K562 (cell line): ENCODE measurements around the gene CD248. TPM values are rescaled to one million over a fixed set of nuclear protein-coding genes. Genes with fewer than 3 reads are reported as not detected.

Experiments used
- ATAC-seq: fragments of 200-7000 bp; cut with Tn5 transposase; 3 replicates; pipeline ENCODE4 v1.9.1; 2020; ENCODE audit warnings: moderate library complexity
- BruUV-seq: library from RNA; stranded (reverse); fragments of 400-500 nt; replicated peaks from 2 replicates; lab custom pipeline; 2021; lab: Mats Ljungman, UMichigan
- CTCF ChIA-PET: fragments of 300-600 bp; formaldehyde crosslinking; extraction: SDS; loops from one replicate; lab custom pipeline; 2021; ENCODE audit warnings: low intra/inter-chr PET ratio; lab: Yijun Ruan, JAX
- POLR2A ChIA-PET: fragments of 300-600, 350-650 bp; sonication (Branson Sonifier 250); formaldehyde crosslinking; extraction: SDS; loops from one replicate; lab custom pipeline; 2021; ENCODE audit warnings: antibody characterized with exemption, inconsistent platforms; lab: Yijun Ruan, JAX
- DNase-seq, 4 experiments: peaks; one replicate each; pipeline versions ENCODE4 v3.0.0 to v3.0.0-alpha.2; 2011 to 2018; ENCODE audit warnings: low spot score in 3 of 4, mixed read lengths in 3 of 4; ENCODE audit errors: extremely low read depth in 1 of 4
- FAIRE-seq: peaks from 2 replicates; lab custom pipeline; 2011; peaks lifted over from hg19 to GRCh38; lab: Jason Lieb, UNC
- H2AFZ ChIP-seq: 2 replicates; pipeline ENCODE4 v1.6.0; 2011; ENCODE audit warnings: low read depth, low read length, control low read depth, inconsistent platforms
- H3K27ac ChIP-seq: fragments of 200-600 bp; 3 replicates; pipeline ENCODE4 v1.8.0; 2011; ENCODE audit warnings: low read depth, mild to moderate bottlenecking, control low read depth, inconsistent platforms, low read length, moderate library complexity, mixed read lengths; ENCODE audit errors: extremely low read depth
- H3K27me3 ChIP-seq, 2 experiments: fragments of 300-600 bp in 1 of 2; 2 replicates in 1 of 2; 3 replicates in 1 of 2; pipeline versions ENCODE4 v1.6.0 to v1.8.0; 2011; ENCODE audit warnings: inconsistent platforms in 2 of 2, low read length in 2 of 2, mild to moderate bottlenecking in 1 of 2, mixed read lengths in 1 of 2, moderate library complexity in 1 of 2; ENCODE audit not compliant: control insufficient read depth in 2 of 2, insufficient read depth in 2 of 2
- H3K36me3 ChIP-seq: fragments of 300-600 bp; 3 replicates; pipeline ENCODE4 v1.8.0; 2011; ENCODE audit warnings: mild to moderate bottlenecking, low read length, inconsistent platforms; ENCODE audit not compliant: control insufficient read depth, insufficient read depth
- H3K4me1 ChIP-seq, 2 experiments: fragments of 200-600 bp in 1 of 2; replicated peaks in 1 of 2; 2 replicates in 1 of 2; 3 replicates in 1 of 2; pipeline versions ENCODE4 v1.5.1 to v1.8.0; 2011; ENCODE audit warnings: inconsistent platforms in 2 of 2, low read length in 2 of 2, mild to moderate bottlenecking in 1 of 2, mixed read lengths in 1 of 2, moderate library complexity in 1 of 2; ENCODE audit not compliant: control insufficient read depth in 2 of 2, insufficient read depth in 2 of 2
- H3K4me2 ChIP-seq: 2 replicates; pipeline ENCODE4 v1.6.1; 2011; ENCODE audit warnings: low read length, control low read depth, inconsistent platforms, mixed read lengths; ENCODE audit not compliant: insufficient read depth
- H3K4me3 ChIP-seq: fragments of 200-600 bp; sonication (generic), shearing (Covaris generic); 2 replicates; pipeline ENCODE4 v1.5.1; 2016; ENCODE audit warnings: control low read depth, inconsistent platforms
- H3K79me2 ChIP-seq: fragments of 200-600 bp; 3 replicates; pipeline ENCODE4 v1.8.0; 2011; ENCODE audit warnings: low read length, inconsistent platforms; ENCODE audit not compliant: control insufficient read depth, insufficient read depth
- H3K9ac ChIP-seq, 2 experiments: 2 replicates each; pipeline versions ENCODE4 v1.6.0 to v1.6.1; 2011; ENCODE audit warnings: low read depth in 2 of 2, low read length in 2 of 2, control low read depth in 1 of 2, inconsistent platforms in 1 of 2, mild to moderate bottlenecking in 1 of 2, mixed read lengths in 1 of 2; ENCODE audit not compliant: insufficient read depth in 1 of 2
- H3K9me1 ChIP-seq: one replicate; pipeline ENCODE4 v1.6.0; 2011; ENCODE audit warnings: inconsistent platforms, mild to moderate bottlenecking, low read length, moderate library complexity; ENCODE audit not compliant: control insufficient read depth, insufficient read depth
- H3K9me3 ChIP-seq: replicated peaks from 2 replicates; pipeline ENCODE4 v1.5.1; 2011; ENCODE audit warnings: low read depth, low read length, inconsistent platforms; ENCODE audit not compliant: control insufficient read depth, insufficient read depth
- H4K20me1 ChIP-seq: replicated peaks from 2 replicates; pipeline ENCODE4 v1.6.1; 2011; ENCODE audit warnings: low read length, inconsistent platforms, mixed read lengths; ENCODE audit not compliant: control insufficient read depth, insufficient read depth
- CHCHD3 ChIP-seq: fragments of 250-450 bp; sonication (Bioruptor Pico); IDR thresholded peaks from 2 replicates; pipeline ENCODE4 v2.1.2; 2022; ENCODE audit warnings: mild to moderate bottlenecking
- HNRNPUL1 ChIP-seq: fragments of 200-400 bp; formaldehyde crosslinking; IDR thresholded peaks from 2 replicates; pipeline ENCODE4 v1.6.1; 2017; ENCODE audit warnings: low read length
- KLF10 ChIP-seq: fragments of 250-450 bp; sonication (Bioruptor Pico); IDR thresholded peaks from 2 replicates; pipeline ENCODE4 v1.6.1; 2021; ENCODE audit warnings: matching md5 sums
- MCM3 ChIP-seq: fragments of 450-650 bp; IDR thresholded peaks from 2 replicates; pipeline ENCODE4 v1.6.1; 2016
- NFE2 ChIP-seq: IDR thresholded peaks from 2 replicates; pipeline ENCODE4 v1.6.1; 2014; ENCODE audit warnings: antibody characterized with exemption, low read depth
- NR2C1 ChIP-seq, 2 experiments: fragments of 450-650 bp; IDR thresholded peaks; 2 replicates each; pipeline ENCODE4 v1.6.1; 2017; ENCODE audit warnings: mild to moderate bottlenecking in 2 of 2, antibody characterized with exemption in 1 of 2, inconsistent platforms in 1 of 2, missing compliant biosample characterization in 1 of 2, missing genetic modification characterization in 1 of 2
- PHF21A ChIP-seq: fragments of 450-650 bp; IDR thresholded peaks from 2 replicates; pipeline ENCODE4 v1.6.1; 2017; ENCODE audit warnings: low read depth, borderline replicate concordance
- POLR2H ChIP-seq: IDR thresholded peaks from 2 replicates; pipeline ENCODE4 v1.6.1; 2016; ENCODE audit warnings: missing genetic modification characterization, low read depth, mild to moderate bottlenecking, control low read depth, missing compliant biosample characterization, moderate library complexity
- RAD21 ChIP-seq, 2 experiments: fragments of 250-450 bp in 1 of 2; fragments of 450-650 bp in 1 of 2; sonication (Bioruptor Pico) in 1 of 2; formaldehyde crosslinking in 1 of 2; IDR thresholded peaks in 1 of 2; conservative IDR thresholded peaks in 1 of 2; 2 replicates each; pipeline versions ENCODE4 v1.4.0 to v1.8.0; 2020 to 2022; ENCODE audit warnings: mild to moderate bottlenecking in 2 of 2, moderate library complexity in 1 of 2
- RHOXF2B ChIP-seq: fragments of 250-450 bp; sonication (Bioruptor Pico); conservative IDR thresholded peaks from 2 replicates; pipeline ENCODE4 v1.5.1; 2021
- SP1 ChIP-seq: sonication (generic); formaldehyde crosslinking; IDR thresholded peaks from 2 replicates; pipeline ENCODE4 v1.8.1; 2022; ENCODE audit warnings: mild to moderate bottlenecking, missing genetic modification reagents
- ZNF395 ChIP-seq: fragments of 200-800 bp; sonication (Bioruptor generic); IDR thresholded peaks from 2 replicates; pipeline ENCODE4 v1.6.1; 2017; ENCODE audit warnings: missing genetic modification characterization, missing compliant biosample characterization
- ZNF561 ChIP-seq: fragments of 450-650 bp; formaldehyde crosslinking; conservative IDR thresholded peaks from 2 replicates; pipeline ENCODE4 v1.4.0; 2020; ENCODE audit warnings: mild to moderate bottlenecking, moderate library complexity
- WGBS: fragments of 100-300 bp; shearing (Covaris generic); methylation state at CpG from one replicate; pipeline ENCODE4 v1.1.6; 2016; ENCODE audit warnings: low coverage, mixed read lengths; ENCODE audit not compliant: insufficient coverage; ENCODE audit errors: missing lambda C conversion rate; 5-methylcytosine and 5-hydroxymethylcytosine counted together
- in situ Hi-C: fragments of 300-500 bp; cut with MboI; formaldehyde crosslinking; loops from 4 replicates; pipeline ENCODE4 v1.15.0; 2018; ENCODE audit warnings: inconsistent platforms, mixed read lengths
- intact Hi-C: fragments of 100-400 bp; cut with micrococcal nuclease; formaldehyde crosslinking; loops from 2 replicates; pipeline ENCODE4 v1.14.2; 2022
- polyA plus RNA-seq, 8 experiments: library from polyadenylated mRNA; depleted of rRNA in 4 of 8; stranded (reverse) in 5 of 8; unstranded in 3 of 8; fragments of >200 nt; fragmentation: Nextera tagmentation in 2 of 8; fragmentation: Illumina TruSeq in 1 of 8; extraction: Ambion mirVana in 2 of 8; extraction: Trizol in 1 of 8; gene quantifications; 2 replicates each; pipeline versions ENCODE4 v1.2.1 to v1.2.3, GENCODE V29; 2011 to 2014; ENCODE audit warnings: inconsistent platforms in 1 of 8, missing spikeins in 1 of 8
- total RNA-seq, 7 experiments: library from RNA; depleted of rRNA in 6 of 7; stranded (reverse); fragments of >200 nt in 6 of 7; fragmentation: Illumina TruSeq in 2 of 7; extraction: Trizol in 2 of 7; gene quantifications; 2 replicates each; pipeline versions ENCODE4 v1.2.1 to v1.2.3, GENCODE V29; 2011 to 2021; ENCODE audit warnings: low replicate concordance in 1 of 7
- TF ChIP-seq, protein P1 (sequence below): fragments of 250-450 bp; sonication (Bioruptor Pico); IDR thresholded peaks from 2 replicates; pipeline ENCODE4 v1.5.0; 2022; ENCODE audit warnings: mild to moderate bottlenecking

Gene CD248
- total and polyA plus RNA-seq, 9 of the 15 experiments (the other 6 are each of a cell fraction or from before 2014, with no cell fraction given): 0.09 TPM; not detected in 8

- no TSS peak for BruUV-seq
- FAIRE-seq: no peak
- intact Hi-C loops: no loop called here
Observed at GRCh38 chr11:66293352-66293751, 23.5 kb downstream of the CD248 start.

More at GRCh38 chr11:66293352-66293751, 23.5 kb downstream of the CD248 start:
- Histone ChIP-seq H3K4me1 (peaks cover 8 to 48% of the 10 kb centered on the region in 2 experiments), H3K4me2 (no peak overlapping the region), H2AFZ (no peak overlapping the region), H3K27ac (no peak overlapping the region), H3K9me3 (no peaks in the 10 kb centered on the region), H4K20me1 (0 out of 2 replicates have a peak, but pooled peaks cover 5% of the 10 kb centered on the region), H3K9ac (no peak overlapping the region), H3K36me3 (no peaks in the 10 kb centered on the region), H3K4me3 (no peak overlapping the region), H3K79me2 (peaks cover 5% of the 10 kb centered on the region), H3K9me1 (no peaks in the 10 kb centered on the region), H3K27me3 (peaks cover 0 to 8% of the 10 kb centered on the region in 2 experiments; a peak in 2 of 5 replicates)
- in situ Hi-C loops: no loop called here
- TF ChIP-seq RHOXF2B: no peak
- TF ChIP-seq PHF21A: no peak
- no peak for TF ChIP-seq MCM3
- TF ChIP-seq HNRNPUL1: no peak
- TF ChIP-seq SP1 (CRISPR knock-in tag): no peak
- TF ChIP-seq NR2C1 (IDR thresholded peaks at IDR 0.05): no peak
- no peak for TF ChIP-seq NR2C1 (tag; IDR thresholded peaks at IDR 0.05)
- TF ChIP-seq KLF10 (CRISPR knock-in tag): no peak
- TF ChIP-seq NFE2: no peak
- TF ChIP-seq CHCHD3 (CRISPR knock-in tag): no peak
- TF ChIP-seq, protein P1, sequence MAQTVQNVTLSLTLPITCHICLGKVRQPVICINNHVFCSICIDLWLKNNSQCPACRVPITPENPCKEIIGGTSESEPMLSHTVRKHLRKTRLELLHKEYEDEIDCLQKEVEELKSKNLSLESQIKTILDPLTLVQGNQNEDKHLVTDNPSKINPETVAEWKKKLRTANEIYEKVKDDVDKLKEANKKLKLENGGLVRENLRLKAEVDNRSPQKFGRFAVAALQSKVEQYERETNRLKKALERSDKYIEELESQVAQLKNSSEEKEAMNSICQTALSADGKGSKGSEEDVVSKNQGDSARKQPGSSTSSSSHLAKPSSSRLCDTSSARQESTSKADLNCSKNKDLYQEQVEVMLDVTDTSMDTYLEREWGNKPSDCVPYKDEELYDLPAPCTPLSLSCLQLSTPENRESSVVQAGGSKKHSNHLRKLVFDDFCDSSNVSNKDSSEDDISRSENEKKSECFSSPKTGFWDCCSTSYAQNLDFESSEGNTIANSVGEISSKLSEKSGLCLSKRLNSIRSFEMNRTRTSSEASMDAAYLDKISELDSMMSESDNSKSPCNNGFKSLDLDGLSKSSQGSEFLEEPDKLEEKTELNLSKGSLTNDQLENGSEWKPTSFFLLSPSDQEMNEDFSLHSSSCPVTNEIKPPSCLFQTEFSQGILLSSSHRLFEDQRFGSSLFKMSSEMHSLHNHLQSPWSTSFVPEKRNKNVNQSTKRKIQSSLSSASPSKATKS (CRISPR knock-in tag): no peak
- no peak for TF ChIP-seq RAD21 (CRISPR knock-in tag; conservative IDR thresholded peaks at IDR 0.05 in 1 of 2, IDR thresholded peaks at IDR 0.05 in 1 of 2)
- TF ChIP-seq POLR2H (tag): no peak
- no peak for TF ChIP-seq ZNF395
- TF ChIP-seq ZNF561 (CRISPR knock-in tag): no peak
- POLR2A ChIA-PET: no interaction called here
- no peak for ATAC-seq
- CTCF ChIA-PET: no interaction called here
- no peak for DNase-seq
- 5% methylated on average over 3 of the region's 4 CpGs for WGBS
